ENCODE results near the gene SLC43A2.
"Not testable (repeated sequence)": the region's sequence is repeated elsewhere in the genome, so short reads cannot be mapped to it uniquely, and the experiment has no call there.

Gene SLC43A2

GRCh38 chr17:1590747-1591473, 37.7 kb downstream of the SLC43A2 start:
- DNase-seq (ENCODE audit: low read depth in 2 of 3, low spot score in 1 of 3): no peak

- DNase-seq (ENCODE audit: low read depth in 2 of 3, low spot score in 1 of 3): no peak
These were observed 38.4 kb downstream of the SLC43A2 start for GRCh38 chr17:1590029-1590746.

DNA sequence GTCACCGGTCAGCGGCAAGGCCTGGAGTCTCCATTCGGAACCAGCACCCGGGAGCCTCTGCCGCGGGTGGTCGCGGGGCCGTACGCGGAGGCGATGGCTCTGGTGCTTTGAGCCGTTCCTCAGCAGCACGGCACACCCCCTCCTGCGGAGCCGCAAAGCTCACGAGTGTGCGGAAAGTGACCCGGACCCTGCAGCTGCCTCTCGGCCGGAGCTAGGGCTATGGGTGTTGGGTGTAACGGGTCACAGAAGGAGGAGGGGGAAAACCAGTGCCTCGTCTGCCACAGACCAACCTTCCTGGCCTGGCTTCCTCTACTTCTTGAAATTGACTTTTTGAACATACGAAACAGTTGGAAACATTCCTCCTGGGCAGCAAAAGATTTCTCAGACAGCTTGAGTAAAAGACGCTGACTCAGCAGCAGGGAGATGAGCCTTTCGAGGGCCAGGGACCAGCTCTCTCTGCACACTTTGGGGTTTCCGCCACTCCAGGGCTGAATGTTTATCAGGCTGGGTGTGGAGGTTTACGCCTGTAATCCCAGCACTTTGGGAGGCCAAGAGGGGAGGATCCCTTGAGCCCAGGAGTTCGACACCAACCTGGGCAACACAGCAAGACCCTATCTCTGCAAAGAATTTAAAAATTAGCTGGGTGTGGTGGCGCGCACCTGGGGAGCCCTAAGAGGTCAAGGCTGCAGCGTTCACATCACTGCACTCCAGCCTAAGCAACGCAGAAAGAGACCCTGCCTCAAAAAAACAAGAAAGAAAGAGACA, 39.6 kb downstream of the SLC43A2 start:
- no peak for DNase-seq (ENCODE audit: low read depth in 2 of 3, low spot score in 1 of 3)

- no peak for DNase-seq (ENCODE audit: low read depth in 2 of 3, low spot score in 1 of 3)
These were observed 44.5 kb downstream of the SLC43A2 start for GRCh38 chr17:1584167-1584566.

GRCh38 chr17:1583556-1583955, 45.1 kb downstream of the SLC43A2 start:
- no peak for DNase-seq (ENCODE audit: low read depth in 2 of 3, low spot score in 1 of 3)

DNA sequence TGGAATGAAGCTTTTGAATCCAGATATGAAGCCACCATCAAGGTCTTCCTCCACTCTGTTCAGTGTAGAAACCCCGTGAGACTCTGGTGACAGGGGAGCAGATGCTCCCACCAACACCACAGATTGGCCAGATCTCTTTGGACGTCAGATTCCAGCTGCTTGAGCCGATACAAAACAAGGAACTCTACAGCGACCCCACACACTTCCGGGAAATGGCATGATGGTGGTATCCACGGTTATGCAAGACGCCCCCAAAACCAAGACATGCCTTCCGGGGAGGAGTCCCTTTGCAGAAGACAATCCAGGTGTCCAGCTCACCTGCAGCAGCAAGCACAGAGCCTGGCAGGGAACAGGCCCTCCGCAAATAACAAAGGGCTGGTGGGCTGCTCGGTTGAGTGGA, 46.3 kb downstream of the SLC43A2 start:
- DNase-seq (ENCODE audit: low read depth in 2 of 3, low spot score in 1 of 3): no peak

DNA sequence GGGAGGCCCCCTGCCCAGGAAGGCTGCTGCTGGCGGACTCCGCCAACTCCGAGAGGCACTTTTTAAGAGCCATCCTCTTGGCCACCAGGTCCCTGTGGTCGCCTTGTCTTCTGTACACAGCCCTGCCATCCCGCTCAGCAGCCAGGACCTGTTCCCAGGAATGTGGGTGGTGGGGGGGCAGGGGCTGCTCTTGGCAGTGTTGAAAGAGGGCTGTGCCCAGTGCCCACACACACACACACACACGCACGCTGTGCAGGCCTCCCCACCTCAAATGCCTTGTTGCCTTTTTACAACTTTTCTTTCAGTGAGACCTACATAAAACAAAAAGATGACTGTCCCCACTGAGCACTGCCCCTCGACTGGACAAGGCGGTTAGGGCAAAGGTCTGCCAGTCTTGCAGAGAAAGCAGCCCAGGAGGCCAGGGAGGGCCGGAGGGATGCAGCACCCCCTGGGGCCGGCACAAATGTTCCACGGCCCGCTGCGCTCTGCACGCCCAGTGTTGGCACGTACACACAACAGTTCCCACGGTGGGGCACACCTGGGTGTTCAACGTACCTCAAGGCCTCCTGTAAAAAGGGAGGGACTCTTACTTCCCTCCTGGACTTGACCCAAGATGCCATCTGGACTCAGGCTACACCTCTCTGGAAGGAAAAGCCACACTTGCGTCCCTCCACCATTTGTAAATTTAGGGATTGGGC, 47.5 kb downstream of the SLC43A2 start:
- no peak for DNase-seq (ENCODE audit: low read depth in 2 of 3, low spot score in 1 of 3)

- no peak for DNase-seq (ENCODE audit: low read depth in 2 of 3, low spot score in 1 of 3)
These were observed 50.6 kb downstream of the SLC43A2 start for GRCh38 chr17:1578029-1578428.

DNA sequence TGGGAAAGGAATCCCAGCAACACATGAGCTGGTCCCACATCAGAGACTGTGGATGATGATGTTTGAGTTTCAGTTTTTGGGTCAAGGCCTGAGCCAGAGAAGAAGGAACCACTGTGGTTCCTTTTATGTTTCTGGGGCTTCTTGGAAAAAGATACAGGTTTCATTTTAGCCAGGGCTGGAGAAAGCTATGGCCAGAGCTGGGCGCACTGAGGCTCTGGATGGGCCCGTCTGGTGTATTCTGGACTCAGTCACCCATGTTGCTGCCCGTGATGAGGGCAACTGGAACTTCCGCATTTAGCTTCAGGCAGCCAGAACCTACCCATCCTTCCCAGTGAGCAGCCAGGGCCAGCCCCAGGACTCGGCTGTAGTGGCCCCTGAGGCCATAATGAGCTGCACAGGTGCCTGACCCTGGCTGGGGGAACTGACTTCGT, 51.0 kb downstream of the SLC43A2 start:
- no peak for DNase-seq (ENCODE audit: low read depth in 2 of 3, low spot score in 1 of 3)

GRCh38 chr17:1577182-1577581, 51.5 kb downstream of the SLC43A2 start:
- no peak for DNase-seq (ENCODE audit: low read depth in 2 of 3, low spot score in 1 of 3)

DNA sequence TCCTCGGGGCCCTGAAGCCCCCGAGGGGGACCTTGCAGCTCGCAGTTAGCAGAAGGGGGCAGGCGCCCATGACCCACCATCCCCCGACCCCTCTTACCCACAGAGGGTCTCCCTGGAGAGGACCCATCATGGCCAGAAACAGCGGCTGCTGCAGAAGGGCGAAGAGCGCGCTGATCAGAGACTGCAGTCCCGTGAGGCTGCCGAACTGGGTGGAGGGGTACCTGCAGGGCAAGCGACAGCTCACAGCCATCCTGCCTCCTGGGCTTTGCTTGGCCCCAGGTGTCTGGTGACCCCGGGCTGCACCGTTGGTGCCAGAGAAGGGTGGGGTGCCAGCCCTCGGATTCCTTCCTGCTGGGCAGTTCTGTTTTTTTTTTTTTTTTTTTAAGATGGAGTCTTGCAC, 52.1 kb downstream of the SLC43A2 start:
- no peak for DNase-seq (ENCODE audit: low read depth in 2 of 3, low spot score in 1 of 3)

DNA sequence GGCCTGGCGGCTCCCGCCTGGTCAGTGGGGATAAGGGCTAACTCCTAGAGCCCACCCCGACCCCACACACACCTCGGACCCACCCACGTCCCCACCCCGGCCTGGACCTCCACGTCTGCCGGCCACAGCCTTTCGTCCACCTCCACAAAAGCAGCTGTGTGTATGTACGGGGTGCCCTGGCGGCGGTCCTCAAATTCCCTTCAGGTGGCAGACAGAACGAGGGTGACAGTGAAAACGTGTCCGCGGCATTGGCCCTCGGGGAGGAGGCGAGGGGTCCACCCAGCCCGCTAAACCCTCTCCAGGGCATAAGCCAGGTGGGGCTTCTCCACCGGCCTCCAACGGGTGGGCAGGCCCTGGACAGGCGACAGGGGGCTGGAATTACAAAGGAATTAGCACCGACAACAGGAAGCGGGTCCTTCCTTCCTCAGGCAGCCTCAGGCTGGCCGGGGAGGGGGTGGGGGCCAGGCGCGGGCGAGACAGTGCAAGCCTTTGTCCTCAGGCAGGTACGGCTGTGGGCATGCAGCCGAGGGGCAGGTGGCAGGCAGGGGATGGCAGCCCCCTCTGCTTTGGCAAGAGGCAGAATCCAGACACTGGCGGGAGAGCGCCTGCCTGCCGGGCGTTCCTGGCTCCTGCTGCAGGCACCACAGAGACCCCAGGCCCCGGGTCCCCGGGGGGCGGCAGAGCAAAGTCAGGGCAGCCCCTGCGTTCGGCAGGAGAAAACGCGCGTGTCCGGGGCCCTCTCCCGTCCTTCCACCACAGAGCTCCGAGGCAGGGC, 53.8 kb downstream of the SLC43A2 start:
- no peak for DNase-seq (ENCODE audit: low read depth in 2 of 3, low spot score in 1 of 3)

- peak; percentile 56 to 71 (median 67) for DNase-seq (ENCODE audit: low read depth in 2 of 3, low spot score in 1 of 3)
These were observed 54.5 kb downstream of the SLC43A2 start for GRCh38 chr17:1573932-1574696.

DNA sequence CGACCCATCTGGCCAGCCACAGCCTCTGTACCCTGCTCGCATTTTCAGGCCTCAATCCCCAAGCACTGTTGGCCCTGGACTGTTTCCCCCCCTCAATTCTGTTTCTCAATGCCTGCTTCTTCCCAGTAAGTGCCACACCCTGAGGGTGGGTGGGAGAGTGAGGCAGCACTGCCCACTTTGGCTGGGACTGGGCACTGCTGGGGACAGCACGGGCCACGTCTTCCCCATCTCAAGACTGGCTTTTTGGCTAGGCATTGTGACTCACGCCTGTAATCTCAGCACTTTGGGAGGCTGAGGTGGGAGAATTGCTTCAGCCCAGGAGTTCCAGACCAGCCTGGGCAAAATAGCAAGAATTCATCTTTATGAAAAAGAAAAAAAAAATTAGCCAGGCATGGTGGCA, 56.0 kb downstream of the SLC43A2 start:
- DNase-seq (ENCODE audit: low read depth in 2 of 3, low spot score in 1 of 3): not testable (repeated sequence)

DNA sequence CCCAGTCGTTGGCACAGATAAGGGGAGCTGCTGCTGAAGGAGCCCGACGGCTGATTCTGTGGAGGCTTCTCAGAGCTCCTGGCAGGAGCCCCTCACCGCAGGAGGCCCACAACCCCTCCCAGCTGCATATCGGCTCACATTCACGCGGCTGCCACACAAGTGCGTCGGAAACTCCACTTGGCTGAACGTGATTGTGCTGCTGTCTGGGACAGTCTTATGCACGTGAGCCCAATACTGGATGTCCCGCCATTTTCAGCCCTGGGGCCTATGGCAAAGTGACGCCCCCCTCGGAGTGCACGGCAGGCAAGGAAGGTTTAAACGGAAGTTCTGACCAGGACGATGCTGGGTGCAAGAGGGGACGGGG, 57.3 kb downstream of the SLC43A2 start:
- DNase-seq (ENCODE audit: low read depth in 2 of 3, low spot score in 1 of 3): no peak

- no peak for DNase-seq (ENCODE audit: low read depth in 2 of 3, low spot score in 1 of 3)
These were observed 59.5 kb downstream of the SLC43A2 start for GRCh38 chr17:1568950-1569810.

DNA sequence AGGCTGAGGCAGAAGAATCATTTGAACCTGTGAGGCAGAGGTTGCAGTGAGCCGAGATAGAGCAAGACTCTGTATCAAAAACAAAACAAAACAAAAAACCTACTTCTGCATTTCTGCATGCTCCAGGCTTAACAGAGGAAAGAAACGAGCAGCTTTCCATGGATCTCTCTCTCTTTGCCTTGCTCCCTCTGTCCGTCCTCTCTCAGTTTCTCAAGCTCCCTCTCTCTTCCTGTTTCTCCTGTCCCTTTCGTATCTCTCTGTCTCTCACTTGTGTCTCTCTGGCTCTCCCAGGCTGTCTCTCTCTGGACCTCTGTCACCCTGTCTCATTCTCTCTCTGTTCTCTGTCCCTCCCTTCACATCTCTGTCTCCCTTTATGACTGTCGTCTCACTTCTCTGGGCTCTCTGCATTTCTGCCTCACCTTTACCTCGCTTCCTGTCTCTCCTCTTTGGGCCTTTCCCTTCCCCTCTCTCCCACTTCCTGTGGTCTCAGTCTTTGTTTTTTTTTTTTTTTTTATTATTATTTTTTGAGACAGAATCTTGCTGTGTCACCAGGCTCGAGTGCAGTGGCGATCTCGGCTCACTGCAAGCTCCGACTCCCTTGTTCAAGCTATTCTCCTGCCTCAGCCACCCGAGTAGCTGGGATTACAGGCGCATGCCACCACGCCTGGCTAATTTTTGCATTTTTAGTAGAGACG, 62.0 kb downstream of the SLC43A2 start:
- peak in 2 of 3 donors; percentile 28 to 45 for DNase-seq (ENCODE audit: low read depth in 2 of 3, low spot score in 1 of 3)

DNA sequence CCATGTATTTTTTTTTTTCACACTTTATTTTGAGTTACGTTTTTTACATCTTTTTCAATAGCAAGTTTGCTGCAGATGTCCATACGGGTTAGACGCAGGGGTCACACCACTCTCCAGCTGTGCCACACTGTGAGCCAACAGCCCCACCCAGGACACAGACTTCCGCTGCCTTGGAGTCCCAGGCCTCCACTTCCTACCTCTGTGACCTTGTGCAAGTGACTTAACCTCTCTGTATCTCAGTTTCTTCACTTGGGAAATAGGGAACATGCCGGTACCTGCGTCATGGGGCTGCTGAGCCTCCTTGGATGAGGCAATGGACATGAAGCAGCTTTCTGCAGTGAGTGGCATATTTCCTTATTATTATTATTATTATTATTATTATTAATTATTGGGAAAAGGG, 62.8 kb downstream of the SLC43A2 start:
- no peak for DNase-seq (ENCODE audit: low read depth in 2 of 3, low spot score in 1 of 3)
